ENCODE measurements around the gene DUSP3. TPM values are rescaled to one million over a fixed set of nuclear protein-coding genes. Genes with fewer than 3 reads are reported as not detected.

DUSP3 gene
- total RNA-seq, 2 experiments from 2014 or later: 8.3 to 8.6 TPM

DNA sequence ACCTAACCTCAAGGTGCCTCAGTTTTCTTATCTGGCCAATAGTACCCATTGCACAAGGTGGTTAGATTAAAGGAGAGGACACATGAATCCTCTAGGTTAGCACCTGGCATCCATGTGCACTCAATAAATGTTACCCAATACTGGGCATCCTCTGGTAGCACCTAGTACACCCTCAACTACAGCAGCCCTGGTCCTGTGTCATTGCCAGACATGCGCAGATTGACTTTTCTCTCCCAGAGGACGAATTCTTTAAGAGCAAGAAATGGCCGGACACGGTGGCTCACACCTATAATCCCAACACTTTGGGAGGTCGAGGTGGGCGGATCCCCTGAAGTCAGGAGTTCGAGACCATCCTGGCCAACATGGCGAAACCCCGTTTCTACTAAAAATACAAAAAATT is 7.3 kb downstream of the DUSP3 start:
- Mint-ChIP-seq H3K4me3 (no peak overlapping the region), H3K9me3 (no peaks in the 10 kb centered on the region), H3K4me1 (no peaks in the 10 kb centered on the region), H3K27ac (no peak overlapping the region), H3K36me3 (ENCODE audit: low read depth) (no peaks in the 10 kb centered on the region), H3K27me3 (no peaks in the 10 kb centered on the region)
- DNase-seq: no peak
- CTCF ChIA-PET: interaction anchor here (0.7 kb wide), 1 partner anchor 103 kb away, joined by 3 read pairs; no protein-coding TSS in a partner anchor
- POLR2A ChIA-PET: no interaction called here

DNA sequence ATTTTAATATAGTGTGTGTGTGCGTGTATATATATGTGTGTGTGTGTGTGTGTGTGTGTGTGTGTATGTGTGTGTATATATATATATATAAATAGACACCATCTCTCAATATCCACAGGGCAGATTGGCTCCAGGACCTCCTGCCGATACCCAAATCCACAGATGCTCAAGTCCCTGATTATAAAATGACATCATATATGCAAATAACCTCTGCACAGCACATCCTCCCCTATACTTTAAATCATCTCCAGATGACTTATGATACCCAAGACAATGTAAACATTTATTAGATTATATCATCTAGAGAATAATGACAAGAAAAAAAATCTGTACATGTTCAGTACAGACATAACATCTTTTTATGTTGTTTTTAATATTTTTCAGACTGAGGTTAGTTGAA is 7.8 kb downstream of the DUSP3 start:
- Mint-ChIP-seq H3K36me3 (ENCODE audit: low read depth) (no peaks in the 10 kb centered on the region), H3K27ac (no peak overlapping the region), H3K4me3 (no peak overlapping the region), H3K4me1 (no peaks in the 10 kb centered on the region), H3K27me3 (peaks cover 1% of the 10 kb centered on the region), H3K9me3 (no peaks in the 10 kb centered on the region)
- no peak for DNase-seq
- POLR2A ChIA-PET: no interaction called here
- CTCF ChIA-PET: no interaction called here

DNA sequence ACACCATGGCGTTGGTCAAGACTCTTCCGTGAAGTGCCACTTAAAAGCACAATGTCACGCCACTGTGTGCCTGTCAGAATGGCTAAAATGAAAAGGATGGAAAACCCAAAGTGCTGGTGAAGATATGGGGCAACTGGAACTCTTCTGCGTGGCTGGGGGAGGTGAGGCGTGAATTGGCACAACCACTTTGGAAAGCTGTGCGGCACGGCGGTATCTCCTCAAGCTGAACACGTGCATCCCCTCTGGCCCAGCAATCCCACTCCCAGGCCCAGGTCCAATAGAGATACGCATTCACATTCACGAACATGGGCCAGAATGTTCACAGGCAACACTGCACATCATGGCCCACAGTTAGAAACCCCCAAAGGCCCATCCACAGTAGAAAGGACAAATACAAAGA is 8.9 kb downstream of the DUSP3 start:
- no peak for DNase-seq
- no peak overlapping the region for H3K4me3 Mint-ChIP-seq
- no peaks in the 10 kb centered on the region for H3K4me1 Mint-ChIP-seq
- H3K27ac Mint-ChIP-seq: no peak overlapping the region
- no peaks in the 10 kb centered on the region for H3K36me3 Mint-ChIP-seq (ENCODE audit: low read depth)
- CTCF ChIA-PET: interaction anchor here (1.2 kb wide), 1 partner anchor 75 kb away, joined by 3 read pairs; no protein-coding TSS in a partner anchor
- no peaks in the 10 kb centered on the region for H3K9me3 Mint-ChIP-seq
- H3K27me3 Mint-ChIP-seq: peaks cover 4% of the 10 kb centered on the region
- POLR2A ChIA-PET: no interaction called here

- no peaks in the 10 kb centered on the region for H3K4me1 Mint-ChIP-seq
- no peak overlapping the region for H3K27ac Mint-ChIP-seq
- H3K27me3 Mint-ChIP-seq: peaks cover 4% of the 10 kb centered on the region
- no peaks in the 10 kb centered on the region for H3K9me3 Mint-ChIP-seq
- ChIA-PET POLR2A (no interaction called here), CTCF (interaction anchor here (1.0 to 1.2 kb wide), 2 partner anchors 74 to 85 kb away, joined by 3 read pairs; no protein-coding TSS in a partner anchor)
- no peaks in the 10 kb centered on the region for H3K36me3 Mint-ChIP-seq (ENCODE audit: low read depth)
- no peak overlapping the region for H3K4me3 Mint-ChIP-seq
- DNase-seq: no peak
These were observed 9.4 kb downstream of the DUSP3 start for GRCh38 chr17:43769426-43769825.

DNA sequence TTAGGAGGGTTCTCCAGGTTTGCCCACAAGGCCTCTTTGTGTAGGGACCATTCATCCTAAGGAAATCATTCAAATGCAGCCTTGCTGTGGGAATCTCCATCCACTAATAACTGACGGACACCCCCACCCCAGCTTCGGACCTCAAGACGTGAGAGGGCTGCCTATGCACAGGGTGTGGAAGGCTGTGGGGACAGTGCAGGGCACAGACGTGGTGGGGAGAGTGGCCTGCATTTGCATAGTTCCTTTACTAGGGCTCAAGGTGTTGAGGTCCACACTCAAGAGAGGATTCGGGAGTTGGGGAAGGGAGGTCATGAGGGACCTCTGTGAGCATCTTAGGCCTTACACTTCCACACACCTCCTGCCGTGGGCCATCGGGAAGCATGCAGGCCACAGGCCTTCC is 9.8 kb downstream of the DUSP3 start:
- Mint-ChIP-seq H3K9me3 (no peaks in the 10 kb centered on the region), H3K27ac (no peak overlapping the region), H3K4me3 (no peak overlapping the region), H3K4me1 (no peaks in the 10 kb centered on the region), H3K36me3 (ENCODE audit: low read depth) (no peaks in the 10 kb centered on the region), H3K27me3 (peaks cover 4% of the 10 kb centered on the region)
- ChIA-PET CTCF (interaction anchor here (1.0 to 1.2 kb wide), 2 partner anchors 74 to 84 kb away, joined by 3 read pairs; no protein-coding TSS in a partner anchor), POLR2A (no interaction called here)
- no peak for DNase-seq

DNA sequence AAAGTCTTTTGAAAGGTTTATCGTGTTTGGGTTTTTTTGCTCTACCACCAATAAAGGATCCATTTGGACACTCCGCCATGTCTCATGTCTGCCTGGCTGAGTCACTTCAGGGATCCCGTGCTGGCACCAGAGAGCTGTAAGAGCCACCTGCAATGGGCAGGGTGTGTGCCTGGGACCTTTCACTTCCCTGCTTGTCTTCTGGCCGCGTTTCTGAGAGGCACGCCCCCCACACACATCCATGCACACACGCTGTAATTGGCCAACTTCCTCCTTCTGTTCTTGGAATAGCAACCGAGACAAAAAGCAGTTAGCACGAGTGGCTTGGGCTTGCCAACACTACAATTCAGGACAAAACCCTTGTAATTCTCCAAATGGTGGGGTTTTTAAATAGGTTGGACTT is 10.4 kb downstream of the DUSP3 start:
- Mint-ChIP-seq H3K27me3 (peaks cover 8% of the 10 kb centered on the region), H3K36me3 (ENCODE audit: low read depth) (no peaks in the 10 kb centered on the region), H3K9me3 (no peaks in the 10 kb centered on the region), H3K4me1 (no peaks in the 10 kb centered on the region), H3K27ac (no peak overlapping the region), H3K4me3 (no peak overlapping the region)
- ChIA-PET POLR2A (no interaction called here), CTCF (interaction anchor here (1.0 to 13.8 kb wide), 4 partner anchors 15 to 192 kb away, joined by 3 to 365 read pairs (median 19); no protein-coding TSS in a partner anchor)
- no peak for DNase-seq

DNA sequence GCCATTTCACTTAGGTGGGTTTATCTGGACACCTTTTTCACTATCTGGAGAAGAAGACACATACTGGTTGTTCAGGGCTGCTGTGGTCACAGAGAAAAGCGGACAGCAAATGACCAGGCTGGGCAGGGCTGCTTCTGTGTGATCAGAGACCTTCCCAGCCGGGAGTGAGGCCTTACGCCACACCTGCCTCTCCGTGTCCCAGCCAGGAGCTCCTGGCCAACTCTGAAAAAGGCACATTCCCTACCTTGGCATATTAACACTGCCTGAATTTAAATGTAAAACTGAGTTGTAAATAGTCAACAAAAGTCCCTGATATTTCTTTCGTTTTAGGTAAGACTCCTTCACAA is 11.1 kb downstream of the DUSP3 start:
- CTCF ChIA-PET: interaction anchor here (0.6 to 13.8 kb wide), 15 partner anchors 8 to 1837 kb away, joined by 3 to 365 read pairs (median 4); partner anchors contain the start of genes DUSP3 and ODAD4
- H3K4me1 Mint-ChIP-seq: no peaks in the 10 kb centered on the region
- DNase-seq: no peak
- no peak overlapping the region for H3K4me3 Mint-ChIP-seq
- H3K9me3 Mint-ChIP-seq: no peaks in the 10 kb centered on the region
- H3K27me3 Mint-ChIP-seq: peaks cover 8% of the 10 kb centered on the region
- POLR2A ChIA-PET: no interaction called here
- H3K36me3 Mint-ChIP-seq (ENCODE audit: low read depth): no peaks in the 10 kb centered on the region
- no peak overlapping the region for H3K27ac Mint-ChIP-seq

DNA sequence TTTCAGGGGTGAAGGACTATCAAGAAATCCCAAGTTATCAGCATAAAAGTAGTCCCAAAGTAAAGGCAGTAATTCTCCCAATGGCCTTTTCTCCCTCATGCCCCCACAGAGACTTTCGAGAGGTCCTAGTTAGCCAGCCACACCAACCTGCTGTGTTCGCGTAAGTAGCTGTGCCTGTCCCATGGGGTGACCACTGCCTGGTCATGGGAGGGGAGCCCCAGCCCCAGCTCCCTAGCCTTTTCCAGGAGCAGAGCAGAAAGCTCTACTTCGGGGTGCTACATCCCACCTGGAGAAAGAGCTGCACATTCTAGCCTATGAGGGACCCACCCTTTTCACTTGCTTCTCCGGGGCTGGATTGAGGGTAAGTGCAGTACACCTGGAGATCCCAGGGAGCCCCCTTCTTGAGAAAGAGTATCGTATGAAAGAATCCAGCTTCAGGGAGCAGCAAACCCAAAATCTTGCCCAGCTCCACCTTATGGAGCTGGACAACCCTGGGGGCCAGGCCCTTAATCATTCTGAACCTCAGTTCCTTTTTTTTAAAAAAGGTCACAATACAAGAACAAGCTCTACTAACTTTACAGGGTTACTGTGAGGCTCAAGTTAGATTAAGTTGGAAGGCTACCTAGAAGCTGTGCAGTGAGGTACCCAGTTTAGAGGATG is 11.6 kb downstream of the DUSP3 start:
- Mint-ChIP-seq H3K27ac (no peak overlapping the region), H3K4me1 (no peaks in the 10 kb centered on the region), H3K36me3 (ENCODE audit: low read depth) (no peaks in the 10 kb centered on the region), H3K4me3 (no peak overlapping the region), H3K27me3 (peaks cover 8% of the 10 kb centered on the region), H3K9me3 (no peaks in the 10 kb centered on the region)
- ChIA-PET POLR2A (no interaction called here), CTCF (interaction anchor here (0.6 to 13.8 kb wide), 20 partner anchors 8 to 1837 kb away, joined by 3 to 365 read pairs (median 4); partner anchors contain the start of genes CFAP97D1, DHX8, DUSP3 and ODAD4)
- DNase-seq: no peak

DNA sequence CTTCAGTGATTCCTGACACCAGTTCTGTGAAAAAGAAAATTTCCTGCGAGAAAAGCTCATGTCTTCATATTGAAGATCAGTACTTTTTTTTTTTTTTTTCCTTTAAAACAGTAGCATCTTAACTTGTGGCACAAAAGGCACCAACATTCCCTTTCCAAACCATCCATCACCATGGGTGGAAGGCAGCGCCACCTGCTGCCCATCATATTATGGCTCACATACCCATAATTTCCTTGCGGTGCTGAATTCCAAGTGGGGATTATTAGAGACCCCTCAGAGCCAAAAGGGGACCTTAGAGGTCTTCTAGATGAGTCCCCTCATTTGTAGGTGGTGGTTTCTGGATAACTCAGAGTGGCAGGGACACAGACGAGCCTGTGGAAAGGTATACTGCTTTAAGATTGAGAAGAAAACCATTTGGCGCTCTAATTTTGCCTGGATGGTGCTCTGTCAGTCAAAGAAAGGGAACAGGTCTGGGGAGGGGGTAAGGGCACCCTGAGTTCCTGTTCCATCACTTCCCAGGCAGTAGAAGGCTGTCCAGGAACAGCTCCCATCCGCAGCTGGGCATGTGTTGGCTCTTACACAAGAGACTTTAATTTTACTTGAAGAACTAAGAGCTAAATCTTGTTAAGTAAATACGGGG is 12.2 kb downstream of the DUSP3 start:
- POLR2A ChIA-PET: interaction anchor here (1.2 kb wide), 1 partner anchor 13 kb away, joined by 3 read pairs; no protein-coding TSS in a partner anchor
- CTCF ChIA-PET: interaction anchor here (0.6 to 13.8 kb wide), 32 partner anchors 9 to 282 kb away, joined by 3 to 365 read pairs (median 4); partner anchors contain the start of genes CFAP97D1, DHX8 and DUSP3
- Mint-ChIP-seq H3K27ac (no peak overlapping the region), H3K9me3 (no peaks in the 10 kb centered on the region), H3K4me3 (no peak overlapping the region), H3K36me3 (ENCODE audit: low read depth) (no peaks in the 10 kb centered on the region), H3K27me3 (peaks cover 8% of the 10 kb centered on the region), H3K4me1 (no peaks in the 10 kb centered on the region)
- DNase-seq: peak; percentile 52

DNA sequence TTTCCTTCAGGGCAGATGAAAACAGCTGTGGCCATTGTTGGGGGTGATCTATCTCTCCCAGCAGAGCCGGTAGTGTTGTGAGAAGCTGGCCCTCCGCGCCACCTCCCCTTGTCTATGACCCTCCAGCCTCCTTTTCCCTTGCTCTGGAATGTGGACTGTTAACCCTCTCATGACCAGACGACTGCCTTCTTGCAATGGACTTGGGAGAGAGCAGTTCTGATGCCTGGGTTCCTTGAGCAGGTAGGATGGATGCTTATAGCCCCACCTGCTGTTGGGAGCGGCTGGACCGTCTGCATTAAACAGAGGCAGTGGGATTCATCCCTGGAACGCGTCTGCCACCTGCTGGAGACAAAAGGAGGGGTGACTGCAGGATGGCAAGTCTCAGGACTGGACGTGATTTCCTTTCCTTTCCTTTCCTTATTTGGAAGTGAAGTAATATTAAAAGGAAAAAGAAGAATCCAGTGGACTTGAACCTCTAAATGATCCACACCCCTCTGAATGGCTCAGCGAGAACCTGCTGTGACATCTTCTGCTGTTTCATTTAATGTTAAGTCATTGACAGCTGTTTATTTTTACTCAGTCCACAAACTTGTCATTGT is 18.4 kb downstream of the DUSP3 start:
- no peak overlapping the region for H3K4me3 Mint-ChIP-seq

DNA sequence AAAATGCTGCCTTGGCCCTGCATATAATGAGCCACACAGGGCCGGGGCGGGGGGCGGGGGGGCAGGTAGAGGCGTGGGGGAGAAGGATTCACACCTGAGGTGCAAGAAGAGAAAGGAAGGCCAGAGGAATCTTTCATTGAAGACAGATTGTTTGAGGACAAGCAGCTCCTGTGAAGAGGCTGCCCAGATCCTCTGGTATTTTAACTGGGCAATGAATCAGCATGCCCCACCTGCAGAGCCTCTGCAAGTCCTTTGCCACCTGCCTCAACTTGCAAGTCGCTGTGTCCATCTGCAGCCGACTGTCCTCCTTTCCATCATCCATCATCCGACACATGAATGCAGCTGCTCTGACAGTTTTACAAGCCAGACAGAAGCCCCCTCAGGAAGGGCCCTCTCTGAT is 18.9 kb downstream of the DUSP3 start:
- no peaks in the 10 kb centered on the region for H3K36me3 Mint-ChIP-seq (ENCODE audit: low read depth)
- CTCF ChIA-PET: interaction anchor here (1.1 to 13.8 kb wide), 8 partner anchors 14 to 185 kb away, joined by 3 to 365 read pairs (median 7); no protein-coding TSS in a partner anchor
- no peak overlapping the region for H3K4me3 Mint-ChIP-seq
- peaks cover 1% of the 10 kb centered on the region for H3K4me1 Mint-ChIP-seq
- no peaks in the 10 kb centered on the region for H3K9me3 Mint-ChIP-seq
- POLR2A ChIA-PET: interaction anchor here (1.2 to 2.1 kb wide), 2 partner anchors 59 to 65 kb away, joined by 4 to 11 read pairs; no protein-coding TSS in a partner anchor
- H3K27ac Mint-ChIP-seq: no peak overlapping the region
- peaks cover 30% of the 10 kb centered on the region for H3K27me3 Mint-ChIP-seq
- no peak for DNase-seq

More for the DNA sequence above, 18.4 kb downstream of the DUSP3 start:
- peaks cover 32% of the 10 kb centered on the region for H3K27me3 Mint-ChIP-seq
- peak; percentile 92 for DNase-seq
- ChIA-PET POLR2A (interaction anchor here (1.2 to 2.1 kb wide), 2 partner anchors 59 to 66 kb away, joined by 4 to 11 read pairs; no protein-coding TSS in a partner anchor), CTCF (interaction anchor here (0.6 to 13.8 kb wide), 11 partner anchors 13 to 186 kb away, joined by 3 to 365 read pairs (median 5); no protein-coding TSS in a partner anchor)
- H3K9me3 Mint-ChIP-seq: no peaks in the 10 kb centered on the region
- H3K27ac Mint-ChIP-seq: no peak overlapping the region
- H3K4me1 Mint-ChIP-seq: peaks cover 1% of the 10 kb centered on the region
- no peaks in the 10 kb centered on the region for H3K36me3 Mint-ChIP-seq (ENCODE audit: low read depth)

DNA sequence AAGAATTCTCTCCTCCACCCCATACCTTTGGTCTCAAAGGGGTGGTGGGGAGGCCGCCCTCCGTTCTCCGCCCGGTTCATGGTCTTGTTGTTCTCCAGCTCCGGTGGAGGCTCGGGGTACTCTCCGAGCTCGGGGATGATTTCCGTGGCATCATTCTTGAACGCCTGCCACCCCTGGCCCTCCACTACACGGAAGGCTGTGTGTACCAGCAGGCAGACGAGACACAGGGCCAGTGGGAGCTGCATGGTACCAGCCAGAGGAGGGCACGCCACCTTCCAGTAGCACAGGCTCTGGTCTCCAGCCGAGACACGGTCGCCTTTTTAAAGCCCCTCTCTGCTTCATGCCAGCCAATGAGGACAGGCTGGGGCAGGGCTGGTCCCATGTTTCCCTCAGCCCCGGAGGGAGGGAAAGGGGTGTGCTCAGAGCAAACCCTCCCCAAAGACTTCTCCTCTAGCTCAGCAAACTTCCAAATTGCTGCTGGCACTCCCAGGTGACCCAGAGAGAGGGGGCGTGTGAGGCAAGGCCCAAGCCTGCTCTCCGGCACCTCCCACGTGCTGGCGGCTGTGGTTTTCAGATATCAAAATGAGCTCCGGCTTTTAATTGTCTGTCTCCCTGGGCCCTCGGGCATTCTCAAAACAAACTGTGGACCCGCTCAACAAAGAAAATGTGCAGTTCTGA is 20.1 kb downstream of the DUSP3 start, which contains the start of gene SOST:
Gene SOST (minus strand): TSS at position 295 of the 678 bp plus-strand sequence. CDS start 50 bp downstream, at position 245.
- Mint-ChIP-seq H3K4me1 (peaks cover 12% of the 10 kb centered on the region), H3K27ac (no peak within 1 kb of the TSS), H3K27me3 (peaks cover 36% of the 10 kb centered on the region), H3K4me3 (no peak within 1 kb of the TSS), H3K36me3 (ENCODE audit: low read depth) (no peaks in the 10 kb centered on the region), H3K9me3 (no peaks in the 10 kb centered on the region)
- CTCF ChIA-PET: interaction anchor here (0.7 to 13.8 kb wide), 3 partner anchors 52 to 69 kb away, joined by 3 to 365 read pairs (median 3); no protein-coding TSS in a partner anchor
- POLR2A ChIA-PET: interaction anchor here (0.7 kb wide), 1 partner anchor 58 kb away, joined by 3 read pairs; no protein-coding TSS in a partner anchor
- no peak for DNase-seq
